ENCODE data around the gene ZFPL1. TPM values are rescaled to one million over a fixed set of nuclear protein-coding genes. Genes with fewer than 3 reads are reported as not detected.

ZFPL1 gene
- total RNA-seq, 3 donors from 2014 or later (not counting 1 experiment from before 2014, with no cell fraction given), result 49.8 to 60.2 (median 50.8) TPM

- Histone ChIP-seq H3K4me1 (ENCODE audit: control insufficient read depth, insufficient read depth, low read length) (peaks cover 53% of the 10 kb centered on the region), H3K4me3 (ENCODE audit: low read length) (peak overlapping the region; percentile 92), H3K36me3 (ENCODE audit: control insufficient read depth, insufficient read depth, low read length) (peaks cover 45% of the 10 kb centered on the region), H3K27me3 (ENCODE audit: control insufficient read depth, insufficient read depth, low read length) (no peaks in the 10 kb centered on the region), H3K27ac (ENCODE audit: low read length) (peak overlapping the region; percentile 99), H3K9me3 (ENCODE audit: control insufficient read depth, insufficient read depth, low read length) (no peaks in the 10 kb centered on the region)
- intact Hi-C loops (cut with micrococcal nuclease), result no loop called here
- DNase-seq, result peak in 1 of 2 donors; percentile 61
- 35% methylated on average over 17 of the region's 18 CpGs for WGBS (ENCODE audit: insufficient coverage)
- no peaks in the 10 kb centered on the region for H3K36me3 Mint-ChIP-seq
- H3K27me3 Mint-ChIP-seq (ENCODE audit: low read depth in 2 of 2), result no peaks in the 10 kb centered on the region
- H3K9me3 Mint-ChIP-seq, result no peaks in the 10 kb centered on the region
- H3K4me3 Mint-ChIP-seq, result peak overlapping the region; percentile 98
- H3K4me1 Mint-ChIP-seq, result peaks cover 32 to 52% of the 10 kb centered on the region in 2 donors
- no peak for ATAC-seq
- peak overlapping the region; percentile 99 for H3K27ac Mint-ChIP-seq
- no peak for TF ChIP-seq CTCF (IDR thresholded peaks at IDR 0.05)
Measured at GRCh38 chr11:65132988-65133700, 49.1 kb downstream of the ZFPL1 start.

- H3K4me3 Mint-ChIP-seq, result peak overlapping the region; percentile 98
- H3K36me3 Mint-ChIP-seq, result no peaks in the 10 kb centered on the region
- H3K4me1 ChIP-seq (ENCODE audit: control insufficient read depth, insufficient read depth, low read length), result peaks cover 53% of the 10 kb centered on the region
- H3K27me3 Mint-ChIP-seq (ENCODE audit: low read depth in 2 of 2), result no peaks in the 10 kb centered on the region
- peak overlapping the region; percentile 92 for H3K4me3 ChIP-seq (ENCODE audit: low read length)
- H3K27ac ChIP-seq (ENCODE audit: low read length), result peak overlapping the region; percentile 99
- no peaks in the 10 kb centered on the region for H3K27me3 ChIP-seq (ENCODE audit: control insufficient read depth, insufficient read depth, low read length)
- no peak for TF ChIP-seq CTCF (IDR thresholded peaks at IDR 0.05)
- 0% methylated on average over 18 of the region's 20 CpGs for WGBS (ENCODE audit: insufficient coverage)
- peak overlapping the region; percentile 99 for H3K27ac Mint-ChIP-seq
- intact Hi-C loops (cut with micrococcal nuclease), result loop anchor here (2.0 kb wide), 1 partner anchor 17 kb away; the partner anchor contains the start of gene ZNHIT2
- no peaks in the 10 kb centered on the region for H3K9me3 Mint-ChIP-seq
- H3K36me3 ChIP-seq (ENCODE audit: control insufficient read depth, insufficient read depth, low read length), result peaks cover 39% of the 10 kb centered on the region
- H3K9me3 ChIP-seq (ENCODE audit: control insufficient read depth, insufficient read depth, low read length), result no peaks in the 10 kb centered on the region
- DNase-seq, result peak in 1 of 2 donors; percentile 31
- no peak for ATAC-seq
- H3K4me1 Mint-ChIP-seq, result peaks cover 32 to 52% of the 10 kb centered on the region in 2 donors
Measured at GRCh38 chr11:65133724-65134123, 49.7 kb downstream of the ZFPL1 start.

GRCh38 chr11:65134240-65134951 is 50.4 kb downstream of the ZFPL1 start, which contains the start of gene SYVN1:
Gene SYVN1, minus strand, starts transcription at chr11:65134519. Its CDS starts 918 bp downstream, at chr11:65133601.
- intact Hi-C loops (cut with micrococcal nuclease), result loop anchor here (2.0 kb wide), 1 partner anchor 18 kb away; the partner anchor contains the start of gene ZNHIT2
- Histone ChIP-seq H3K4me3 (ENCODE audit: low read length) (peak within 1 kb of the TSS; percentile 92), H3K27ac (ENCODE audit: low read length) (peak within 1 kb of the TSS; percentile 99), H3K36me3 (ENCODE audit: control insufficient read depth, insufficient read depth, low read length) (peaks cover 32% of the 10 kb centered on the region), H3K27me3 (ENCODE audit: control insufficient read depth, insufficient read depth, low read length) (no peaks in the 10 kb centered on the region), H3K4me1 (ENCODE audit: control insufficient read depth, insufficient read depth, low read length) (peaks cover 53% of the 10 kb centered on the region), H3K9me3 (ENCODE audit: control insufficient read depth, insufficient read depth, low read length) (no peaks in the 10 kb centered on the region)
- TF ChIP-seq CTCF (IDR thresholded peaks at IDR 0.05), result no peak
- Mint-ChIP-seq H3K27ac (peak within 1 kb of the TSS; percentile 99), H3K4me3 (peak within 1 kb of the TSS; percentile 98), H3K9me3 (no peaks in the 10 kb centered on the region), H3K27me3 (ENCODE audit: low read depth in 2 of 2) (no peaks in the 10 kb centered on the region), H3K36me3 (no peaks in the 10 kb centered on the region), H3K4me1 (peaks cover 32 to 52% of the 10 kb centered on the region in 2 donors)
- under 1% methylated on average over 60 of the region's 60 CpGs for WGBS (ENCODE audit: insufficient coverage)
- peak; percentile 75 to 90 (median 82) for ATAC-seq
- peak; percentile 91 to 95 for DNase-seq
